Measurements from ENCODE around the gene RNF144B. TPM values are rescaled to one million over a fixed set of nuclear protein-coding genes. Genes with fewer than 3 reads are reported as not detected.

RNF144B gene
- total RNA-seq, 1 donor from 2014 or later: not detected

- DNase-seq: no peak
- Mint-ChIP-seq H3K4me3 (ENCODE audit: unreplicated experiment) (no peak overlapping the region), H3K9me3 (ENCODE audit: unreplicated experiment) (no peaks in the 10 kb centered on the region), H3K27me3 (ENCODE audit: unreplicated experiment) (no peaks in the 10 kb centered on the region), H3K4me1 (ENCODE audit: low read depth, unreplicated experiment) (peaks cover 9% of the 10 kb centered on the region), H3K36me3 (ENCODE audit: unreplicated experiment) (no peaks in the 10 kb centered on the region), H3K27ac (ENCODE audit: unreplicated experiment) (peak overlapping the region; percentile 14)
- TF ChIP-seq, protein P1, sequence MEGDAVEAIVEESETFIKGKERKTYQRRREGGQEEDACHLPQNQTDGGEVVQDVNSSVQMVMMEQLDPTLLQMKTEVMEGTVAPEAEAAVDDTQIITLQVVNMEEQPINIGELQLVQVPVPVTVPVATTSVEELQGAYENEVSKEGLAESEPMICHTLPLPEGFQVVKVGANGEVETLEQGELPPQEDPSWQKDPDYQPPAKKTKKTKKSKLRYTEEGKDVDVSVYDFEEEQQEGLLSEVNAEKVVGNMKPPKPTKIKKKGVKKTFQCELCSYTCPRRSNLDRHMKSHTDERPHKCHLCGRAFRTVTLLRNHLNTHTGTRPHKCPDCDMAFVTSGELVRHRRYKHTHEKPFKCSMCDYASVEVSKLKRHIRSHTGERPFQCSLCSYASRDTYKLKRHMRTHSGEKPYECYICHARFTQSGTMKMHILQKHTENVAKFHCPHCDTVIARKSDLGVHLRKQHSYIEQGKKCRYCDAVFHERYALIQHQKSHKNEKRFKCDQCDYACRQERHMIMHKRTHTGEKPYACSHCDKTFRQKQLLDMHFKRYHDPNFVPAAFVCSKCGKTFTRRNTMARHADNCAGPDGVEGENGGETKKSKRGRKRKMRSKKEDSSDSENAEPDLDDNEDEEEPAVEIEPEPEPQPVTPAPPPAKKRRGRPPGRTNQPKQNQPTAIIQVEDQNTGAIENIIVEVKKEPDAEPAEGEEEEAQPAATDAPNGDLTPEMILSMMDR (IDR thresholded peaks at IDR 0.05; ENCODE audit: partially characterized antibody, unreplicated experiment): no peak
These were observed 94.7 kb downstream of the RNF144B start for GRCh38 chr6:18481870-18482269.

DNA sequence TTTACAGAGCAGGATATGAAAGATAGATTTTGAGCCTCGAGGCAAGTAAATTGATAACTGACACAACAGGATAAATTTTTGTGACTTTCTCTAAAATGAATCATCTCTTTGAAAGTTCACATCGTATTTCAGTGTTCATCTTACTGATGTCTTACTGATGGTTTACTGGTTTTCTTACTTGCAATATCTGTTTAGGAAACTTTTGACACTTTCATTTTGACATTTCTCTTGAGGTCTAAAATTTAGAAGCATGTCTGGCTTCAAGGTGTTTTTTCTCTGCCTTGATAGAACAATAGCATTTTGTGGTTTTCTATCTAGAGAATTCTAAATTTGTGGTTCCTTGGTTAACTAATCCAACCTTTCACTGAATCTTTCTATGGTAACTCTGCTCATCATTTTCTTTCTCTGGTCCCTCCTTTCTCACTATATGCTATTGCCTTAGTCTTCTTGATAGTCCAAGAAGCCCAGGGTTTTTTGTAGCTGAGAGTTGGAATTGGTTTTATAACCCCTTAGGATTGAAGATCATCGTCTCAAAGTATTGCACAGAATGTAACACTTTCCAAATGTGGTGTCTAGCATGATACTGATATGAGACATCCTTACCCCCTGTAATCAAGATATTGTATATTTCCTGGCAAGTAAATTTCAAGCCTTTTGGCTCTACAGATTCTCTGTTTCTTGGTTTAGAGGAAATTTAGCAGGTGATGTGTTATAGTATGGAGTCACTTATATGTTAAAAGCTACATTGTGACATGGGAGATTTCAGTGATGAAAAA, 98.7 kb downstream of the RNF144B start:
- TF ChIP-seq, protein P1 (IDR thresholded peaks at IDR 0.05; ENCODE audit: partially characterized antibody, unreplicated experiment): no peak
- H3K9me3 Mint-ChIP-seq (ENCODE audit: unreplicated experiment): peaks cover 2% of the 10 kb centered on the region
- H3K27me3 Mint-ChIP-seq (ENCODE audit: unreplicated experiment): peaks cover 3% of the 10 kb centered on the region
- no peaks in the 10 kb centered on the region for H3K36me3 Mint-ChIP-seq (ENCODE audit: unreplicated experiment)
- no peak for DNase-seq
- no peak overlapping the region for H3K27ac Mint-ChIP-seq (ENCODE audit: unreplicated experiment)
- peaks cover 5% of the 10 kb centered on the region for H3K4me1 Mint-ChIP-seq (ENCODE audit: low read depth, unreplicated experiment)
- no peak overlapping the region for H3K4me3 Mint-ChIP-seq (ENCODE audit: unreplicated experiment)

GRCh38 chr6:18488004-18488403, 100.9 kb downstream of the RNF144B start:
- Mint-ChIP-seq H3K4me3 (ENCODE audit: unreplicated experiment) (no peak overlapping the region), H3K36me3 (ENCODE audit: unreplicated experiment) (no peaks in the 10 kb centered on the region), H3K4me1 (ENCODE audit: low read depth, unreplicated experiment) (peaks cover 4% of the 10 kb centered on the region), H3K9me3 (ENCODE audit: unreplicated experiment) (peaks cover 2% of the 10 kb centered on the region), H3K27ac (ENCODE audit: unreplicated experiment) (no peak overlapping the region), H3K27me3 (ENCODE audit: unreplicated experiment) (peaks cover 3% of the 10 kb centered on the region)
- DNase-seq: no peak
- TF ChIP-seq, protein P1 (IDR thresholded peaks at IDR 0.05; ENCODE audit: partially characterized antibody, unreplicated experiment): no peak

GRCh38 chr6:18488526-18489270, 101.5 kb downstream of the RNF144B start:
- H3K4me3 Mint-ChIP-seq (ENCODE audit: unreplicated experiment): no peak overlapping the region
- peaks cover 3% of the 10 kb centered on the region for H3K27me3 Mint-ChIP-seq (ENCODE audit: unreplicated experiment)
- no peak overlapping the region for H3K27ac Mint-ChIP-seq (ENCODE audit: unreplicated experiment)
- no peak for DNase-seq
- H3K9me3 Mint-ChIP-seq (ENCODE audit: unreplicated experiment): peaks cover 2% of the 10 kb centered on the region
- H3K4me1 Mint-ChIP-seq (ENCODE audit: low read depth, unreplicated experiment): peaks cover 4% of the 10 kb centered on the region
- TF ChIP-seq, protein P1 (IDR thresholded peaks at IDR 0.05; ENCODE audit: partially characterized antibody, unreplicated experiment): no peak
- H3K36me3 Mint-ChIP-seq (ENCODE audit: unreplicated experiment): no peaks in the 10 kb centered on the region

- H3K9me3 Mint-ChIP-seq (ENCODE audit: unreplicated experiment): peaks cover 2% of the 10 kb centered on the region
- no peak overlapping the region for H3K4me3 Mint-ChIP-seq (ENCODE audit: unreplicated experiment)
- peaks cover 4% of the 10 kb centered on the region for H3K4me1 Mint-ChIP-seq (ENCODE audit: low read depth, unreplicated experiment)
- peaks cover 3% of the 10 kb centered on the region for H3K27me3 Mint-ChIP-seq (ENCODE audit: unreplicated experiment)
- no peak for DNase-seq
- TF ChIP-seq, protein P1 (IDR thresholded peaks at IDR 0.05; ENCODE audit: partially characterized antibody, unreplicated experiment): no peak
- no peaks in the 10 kb centered on the region for H3K36me3 Mint-ChIP-seq (ENCODE audit: unreplicated experiment)
- no peak overlapping the region for H3K27ac Mint-ChIP-seq (ENCODE audit: unreplicated experiment)
These were observed 102.2 kb downstream of the RNF144B start for GRCh38 chr6:18489335-18489734.

Data from glutamatergic neuron (in vitro differentiated cells).